IMR-90 (cell line): Measurements from ENCODE around the gene SMARCAD1.

Experiments used
- CEBPB ChIP-seq: IDR thresholded peaks from 2 replicates; pipeline ENCODE4 v1.6.1; 2012; ENCODE audit warnings: low read depth, low read length, improper control_type of control experiment
- TF ChIP-seq, protein P1 (sequence below): conservative IDR thresholded peaks from 2 replicates; pipeline ENCODE4 v1.5.1; 2012; ENCODE audit warnings: mild to moderate bottlenecking, low read depth, low read length, improper control_type of control experiment

DNA sequence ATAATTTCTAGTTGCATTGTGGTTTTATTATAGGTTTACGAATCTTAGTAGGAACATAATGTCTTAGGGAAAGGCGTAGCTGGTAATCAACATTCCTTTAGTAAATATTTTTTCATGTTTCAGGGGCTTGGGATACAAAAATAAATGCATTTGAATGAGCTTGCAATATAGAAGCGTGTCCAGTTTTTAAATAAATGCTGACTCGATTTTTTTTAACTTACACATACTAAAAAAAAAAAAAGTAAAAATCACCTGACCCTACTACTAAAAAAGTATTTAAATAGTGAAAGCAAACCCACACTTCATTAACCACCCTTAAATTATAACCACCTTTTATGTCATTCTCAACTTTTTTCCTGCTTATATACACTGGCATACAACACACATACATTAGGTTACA, 29.6 kb downstream of the SMARCAD1 start:
- TF ChIP-seq, protein P1, sequence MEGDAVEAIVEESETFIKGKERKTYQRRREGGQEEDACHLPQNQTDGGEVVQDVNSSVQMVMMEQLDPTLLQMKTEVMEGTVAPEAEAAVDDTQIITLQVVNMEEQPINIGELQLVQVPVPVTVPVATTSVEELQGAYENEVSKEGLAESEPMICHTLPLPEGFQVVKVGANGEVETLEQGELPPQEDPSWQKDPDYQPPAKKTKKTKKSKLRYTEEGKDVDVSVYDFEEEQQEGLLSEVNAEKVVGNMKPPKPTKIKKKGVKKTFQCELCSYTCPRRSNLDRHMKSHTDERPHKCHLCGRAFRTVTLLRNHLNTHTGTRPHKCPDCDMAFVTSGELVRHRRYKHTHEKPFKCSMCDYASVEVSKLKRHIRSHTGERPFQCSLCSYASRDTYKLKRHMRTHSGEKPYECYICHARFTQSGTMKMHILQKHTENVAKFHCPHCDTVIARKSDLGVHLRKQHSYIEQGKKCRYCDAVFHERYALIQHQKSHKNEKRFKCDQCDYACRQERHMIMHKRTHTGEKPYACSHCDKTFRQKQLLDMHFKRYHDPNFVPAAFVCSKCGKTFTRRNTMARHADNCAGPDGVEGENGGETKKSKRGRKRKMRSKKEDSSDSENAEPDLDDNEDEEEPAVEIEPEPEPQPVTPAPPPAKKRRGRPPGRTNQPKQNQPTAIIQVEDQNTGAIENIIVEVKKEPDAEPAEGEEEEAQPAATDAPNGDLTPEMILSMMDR, result no peak
- no peak for TF ChIP-seq CEBPB
